Activated naive CD4-positive, alpha-beta T cell (primary cell): Measurements from ENCODE around the gene CADPS2.

Experiments
- DNase-seq, 4 experiments: peaks; one replicate each; lab custom pipeline; 2025; lab: John Stamatoyannopoulos, UW

CADPS2 gene

DNA sequence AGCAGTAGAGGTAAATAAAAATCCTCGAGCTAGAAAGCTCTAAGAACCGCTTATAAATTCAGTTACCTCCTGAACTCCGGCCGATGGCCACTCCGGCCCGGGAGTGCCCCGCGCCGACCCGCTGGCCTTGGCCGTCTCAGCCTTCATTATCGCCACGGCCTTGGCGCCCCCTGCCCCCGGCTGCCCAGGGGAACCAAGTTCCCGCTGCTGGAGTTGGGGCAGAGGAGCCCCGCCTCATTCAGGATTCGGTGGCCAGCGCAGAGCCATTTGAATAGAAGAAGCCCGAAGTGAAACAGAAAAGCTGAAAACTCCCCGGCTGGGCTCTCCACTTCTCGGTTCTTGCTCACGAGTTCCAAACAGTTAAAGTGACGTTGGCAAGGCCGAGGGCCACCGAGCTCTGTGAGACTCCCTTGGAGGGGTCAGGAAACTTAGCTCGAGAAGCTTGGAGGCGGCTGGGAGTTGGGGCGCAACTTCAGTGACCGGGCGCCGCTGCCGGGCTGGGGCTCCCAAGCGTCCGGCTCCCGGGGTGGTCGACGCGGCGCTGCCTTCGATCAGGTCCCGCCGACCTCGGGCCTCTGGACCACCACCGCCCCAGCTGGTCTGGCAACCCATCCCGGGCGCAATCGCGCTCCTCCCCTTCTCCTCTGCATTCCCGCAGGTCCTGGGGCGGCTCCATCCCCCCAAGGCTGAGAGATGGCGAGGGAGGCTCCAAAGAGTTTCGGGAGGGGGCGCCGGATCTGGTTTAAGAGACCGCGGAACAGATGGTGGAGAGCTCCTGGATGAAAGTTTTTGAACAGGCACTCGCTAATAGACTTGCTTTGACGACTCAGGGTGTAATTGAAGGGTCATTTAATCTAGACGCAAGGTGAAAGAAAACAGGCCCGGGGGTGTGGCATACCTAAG is 575.9 kb downstream of the CADPS2 start:
- DNase-seq, result no peak

DNA sequence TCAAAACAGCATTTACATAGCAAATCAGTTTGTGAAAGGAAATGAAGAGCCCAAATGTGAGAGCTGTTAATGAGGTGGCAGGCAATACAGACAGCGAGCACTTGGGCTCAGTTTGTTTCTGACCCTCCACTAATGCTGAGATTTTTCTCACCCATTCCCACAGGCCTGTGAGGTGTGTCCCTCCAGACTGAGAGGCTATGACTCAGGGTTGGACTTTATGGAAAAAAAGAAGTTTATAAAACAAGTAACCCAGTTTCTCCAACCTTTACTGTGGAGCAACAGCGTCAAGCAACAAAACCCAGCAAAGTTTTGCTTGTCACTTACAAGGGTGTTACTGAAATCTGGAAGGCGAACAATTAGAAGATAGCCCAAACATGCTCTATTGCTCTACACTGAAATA is 576.8 kb downstream of the CADPS2 start:
- no peak for DNase-seq

DNA sequence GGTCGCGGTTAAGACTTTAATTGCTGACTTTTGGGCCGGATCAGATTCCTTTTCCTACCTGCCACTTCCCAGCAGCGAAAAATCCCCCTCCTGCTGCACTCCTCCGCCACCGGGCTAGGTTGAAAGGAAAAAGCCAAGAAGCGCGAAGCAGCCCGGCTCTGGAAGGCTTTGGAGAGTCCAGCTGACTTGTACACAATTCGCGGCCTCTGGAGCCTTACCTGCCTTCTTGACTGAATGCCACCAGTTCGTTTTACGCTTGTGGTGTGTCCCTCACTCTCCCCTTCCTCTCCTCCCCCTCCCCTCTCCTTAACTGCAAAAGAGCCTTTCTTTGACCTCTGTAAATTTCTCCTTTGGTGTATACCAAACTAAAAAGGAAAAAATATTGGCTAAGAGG is 579.0 kb downstream of the CADPS2 start:
- no peak for DNase-seq

DNA sequence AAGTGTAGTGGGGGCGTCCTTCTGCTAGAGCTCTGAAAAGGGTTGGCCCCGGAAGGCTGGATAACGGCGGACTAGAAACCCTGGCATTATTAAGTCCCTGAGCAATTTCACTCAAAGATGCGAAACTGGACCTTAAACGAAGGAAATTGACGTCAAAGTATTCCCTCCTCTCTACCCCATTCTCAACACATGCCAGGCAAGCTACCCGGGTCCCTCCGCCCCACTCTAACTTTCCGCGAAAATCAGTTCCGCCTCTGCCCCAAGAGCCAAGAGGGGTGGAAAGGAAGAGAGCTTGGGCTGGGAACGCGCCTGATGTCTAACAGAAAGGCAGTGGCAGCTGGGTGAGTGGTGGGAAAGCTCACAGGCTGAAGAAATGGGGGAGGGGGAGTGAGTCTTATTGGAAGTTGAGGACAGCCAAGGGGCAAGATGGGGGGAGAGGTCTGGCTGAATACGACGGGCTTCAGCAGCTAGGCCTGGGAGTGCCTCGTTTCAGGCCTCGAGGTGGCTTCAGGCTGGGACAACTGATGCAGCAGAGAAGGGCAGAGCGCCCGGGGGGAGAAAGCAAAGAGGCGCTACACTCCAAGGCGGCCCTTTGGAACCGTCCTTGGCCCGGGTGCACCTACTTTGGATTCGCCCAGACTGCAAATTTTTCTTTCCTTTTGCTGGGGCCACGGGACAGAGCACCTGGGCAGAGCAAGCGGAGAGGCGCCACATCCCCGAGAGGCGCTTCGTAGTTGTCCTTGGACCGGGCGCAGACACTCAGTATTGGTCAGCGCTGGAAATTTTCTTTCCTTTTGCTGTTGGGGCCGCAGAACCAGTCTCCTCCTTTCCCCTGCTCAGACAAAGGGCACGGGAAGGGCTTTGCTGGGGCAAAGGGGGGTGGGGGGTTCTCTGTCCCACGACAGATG is 579.7 kb downstream of the CADPS2 start:
- no peak for DNase-seq

DNA sequence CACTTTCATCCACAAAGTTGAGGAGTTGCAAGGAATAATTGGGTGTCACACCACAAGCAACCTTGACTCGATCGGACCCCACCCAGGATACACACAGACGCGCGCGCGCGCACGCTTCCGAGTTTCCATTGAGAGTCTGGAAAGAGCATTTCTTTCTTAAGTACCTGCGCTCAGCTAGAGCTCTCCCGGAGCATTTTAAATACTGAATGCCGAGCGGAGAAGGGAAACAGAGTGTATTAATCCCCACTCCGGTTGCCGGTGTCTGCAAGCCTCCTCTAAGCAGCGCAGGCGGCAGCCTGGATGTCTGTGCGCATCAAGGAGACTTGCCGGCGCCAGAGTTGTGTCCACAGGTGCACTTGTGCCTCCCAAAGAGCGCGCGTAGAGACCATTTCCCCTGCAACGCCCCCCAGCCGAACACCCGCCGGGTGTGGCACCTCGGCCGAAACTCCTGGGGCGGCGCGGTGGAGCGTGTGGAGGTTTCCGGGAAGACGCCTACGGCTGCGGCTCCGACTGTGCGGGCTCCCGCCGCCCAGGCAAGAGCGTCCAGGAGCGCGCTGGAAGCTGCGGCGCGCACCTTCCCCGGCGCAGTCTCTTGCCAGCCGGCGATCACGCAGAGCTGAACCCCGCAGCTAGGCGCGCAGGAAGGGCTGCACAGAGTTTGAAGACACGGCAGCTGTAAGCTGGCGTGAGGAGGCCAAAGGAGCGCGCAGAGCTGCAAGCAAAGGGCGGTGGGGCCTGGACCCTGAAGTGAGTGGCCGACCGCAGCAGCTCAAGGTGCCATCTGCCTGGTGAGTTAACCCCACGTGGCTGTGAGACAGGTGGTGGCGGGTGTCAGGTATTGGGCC is 580.6 kb downstream of the CADPS2 start:
- no peak for DNase-seq

DNA sequence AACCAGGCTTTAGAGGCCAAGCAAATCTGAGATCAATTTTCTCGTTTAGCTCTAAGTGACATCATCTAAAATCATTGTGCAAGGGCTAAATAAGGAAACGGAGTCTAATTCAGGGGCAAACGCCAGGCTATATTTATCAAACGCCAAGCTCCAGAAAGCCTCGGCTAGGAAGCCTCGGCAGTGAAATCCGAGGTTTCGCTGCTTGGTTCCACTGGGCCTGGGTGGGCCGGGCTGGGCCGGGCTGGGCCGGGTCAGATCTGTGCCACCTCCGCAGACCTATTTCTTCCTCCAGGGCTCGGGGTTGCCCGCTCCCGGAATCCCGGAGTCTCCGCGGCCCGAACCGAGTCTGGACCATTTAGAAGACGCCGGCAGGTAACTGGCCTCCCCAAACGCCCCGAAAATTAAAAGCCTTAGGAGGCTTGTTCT is 581.3 kb downstream of the CADPS2 start:
- DNase-seq, result no peak

DNA sequence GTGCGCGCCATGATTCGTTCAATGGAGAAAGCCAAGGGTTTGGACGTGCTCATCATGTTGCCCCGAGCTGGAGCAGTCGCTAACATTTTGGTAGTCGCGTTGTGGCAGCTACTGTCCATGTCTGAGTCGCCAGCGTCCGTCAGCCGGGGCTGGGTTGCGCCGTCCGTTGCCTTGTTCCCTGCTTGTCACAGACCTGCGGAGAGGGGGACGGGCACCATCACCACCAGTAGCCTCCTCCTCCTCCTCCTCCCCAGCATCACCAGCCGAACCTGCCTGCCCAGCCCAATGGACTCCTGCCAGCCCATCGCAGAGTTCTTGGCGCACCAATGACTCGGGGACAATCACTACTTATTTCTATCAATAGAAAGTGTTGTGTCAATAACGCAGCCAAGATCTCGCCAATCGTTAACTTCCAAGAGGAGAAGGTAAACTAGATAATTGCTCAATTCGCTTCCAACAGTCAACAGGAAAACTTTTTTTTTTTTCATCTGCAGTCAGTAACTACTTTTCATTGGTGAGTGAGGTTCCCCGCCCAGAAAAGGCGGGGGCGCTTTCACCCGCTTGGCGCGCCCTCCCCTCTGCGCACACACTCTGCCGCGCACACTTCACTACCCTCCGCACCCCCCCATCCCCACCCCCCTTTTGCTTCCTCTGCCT is 581.8 kb downstream of the CADPS2 start, which contains the start of gene FEZF1:
Gene FEZF1 (minus strand): TSS at position 432 of the 657 bp plus-strand sequence. CDS start 313 bp downstream, at position 119.
- no peak for DNase-seq

DNA sequence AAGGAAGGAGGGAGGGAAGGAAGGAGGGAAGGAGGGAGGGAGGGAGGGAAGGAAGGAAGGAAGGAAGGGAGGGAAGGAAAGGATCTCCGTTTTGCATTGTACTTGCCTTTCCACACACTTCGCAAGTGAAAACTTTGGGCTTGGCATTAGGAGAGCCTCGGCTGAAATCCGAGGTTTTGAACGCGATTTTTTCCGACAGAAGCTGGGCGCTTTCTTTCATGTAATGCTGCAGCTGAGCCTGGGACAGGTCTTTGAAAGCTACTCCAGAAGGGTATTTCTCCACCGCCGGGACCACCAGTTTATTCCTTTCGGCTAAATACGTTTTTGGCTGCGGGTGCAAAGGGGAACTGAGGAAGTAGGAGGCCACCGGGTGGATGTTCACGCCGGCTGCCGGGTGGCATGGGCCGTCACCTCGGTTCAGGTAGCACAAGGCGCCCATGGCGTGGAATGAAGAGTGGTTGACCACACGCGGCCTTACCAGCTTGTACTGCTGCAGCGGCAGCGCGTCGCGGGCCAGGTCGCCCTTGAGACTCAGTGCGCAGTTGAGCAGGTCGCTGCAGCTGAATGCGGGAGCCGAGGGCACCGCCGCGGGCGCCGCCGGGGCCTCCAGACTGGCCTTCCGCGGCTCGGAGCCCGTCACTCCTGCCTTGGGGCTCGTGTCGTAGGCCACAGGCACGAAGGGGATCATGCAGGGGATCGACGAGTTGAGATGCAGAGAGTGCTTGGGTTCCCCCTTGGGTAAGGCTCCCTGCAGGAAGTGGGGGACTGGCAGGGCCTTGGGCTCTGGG is 582.5 kb downstream of the CADPS2 start:
- no peak for DNase-seq

DNA sequence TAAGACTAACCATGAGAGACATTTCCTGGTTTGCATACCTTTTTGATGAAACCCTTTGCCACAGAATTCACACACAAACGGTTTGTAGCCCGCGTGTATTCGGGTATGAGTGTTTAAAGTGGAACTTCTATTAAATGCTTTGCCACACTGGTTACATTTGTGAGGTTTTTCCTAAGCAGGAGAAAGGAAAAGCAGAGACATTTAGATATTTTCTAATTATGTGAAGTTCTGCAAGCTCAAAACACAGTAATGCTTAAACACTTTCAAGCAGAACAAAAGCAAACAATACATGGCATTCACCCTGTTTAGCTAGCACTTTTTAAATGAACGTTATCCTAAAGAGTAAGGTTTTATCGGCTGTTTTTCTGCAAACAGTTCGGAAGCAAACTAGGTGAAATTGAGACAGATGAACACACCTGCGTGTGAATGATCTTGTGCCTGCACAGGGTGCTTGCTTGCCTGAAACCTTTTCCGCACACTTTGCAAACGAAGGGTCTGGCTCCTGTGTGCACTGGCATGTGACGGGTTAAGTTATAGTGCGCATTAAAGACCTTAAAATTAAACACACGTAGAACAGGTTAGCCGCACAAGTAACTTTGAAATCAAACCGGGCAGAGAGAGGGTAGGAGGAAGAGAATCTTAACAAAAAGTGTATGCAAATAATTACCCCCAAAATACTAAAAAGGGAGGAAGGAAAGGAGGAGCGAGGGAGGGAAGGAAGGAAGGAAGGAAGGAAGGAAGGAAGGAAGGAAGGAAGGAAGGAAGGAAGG is 583.3 kb downstream of the CADPS2 start:
- DNase-seq, result no peak

DNA sequence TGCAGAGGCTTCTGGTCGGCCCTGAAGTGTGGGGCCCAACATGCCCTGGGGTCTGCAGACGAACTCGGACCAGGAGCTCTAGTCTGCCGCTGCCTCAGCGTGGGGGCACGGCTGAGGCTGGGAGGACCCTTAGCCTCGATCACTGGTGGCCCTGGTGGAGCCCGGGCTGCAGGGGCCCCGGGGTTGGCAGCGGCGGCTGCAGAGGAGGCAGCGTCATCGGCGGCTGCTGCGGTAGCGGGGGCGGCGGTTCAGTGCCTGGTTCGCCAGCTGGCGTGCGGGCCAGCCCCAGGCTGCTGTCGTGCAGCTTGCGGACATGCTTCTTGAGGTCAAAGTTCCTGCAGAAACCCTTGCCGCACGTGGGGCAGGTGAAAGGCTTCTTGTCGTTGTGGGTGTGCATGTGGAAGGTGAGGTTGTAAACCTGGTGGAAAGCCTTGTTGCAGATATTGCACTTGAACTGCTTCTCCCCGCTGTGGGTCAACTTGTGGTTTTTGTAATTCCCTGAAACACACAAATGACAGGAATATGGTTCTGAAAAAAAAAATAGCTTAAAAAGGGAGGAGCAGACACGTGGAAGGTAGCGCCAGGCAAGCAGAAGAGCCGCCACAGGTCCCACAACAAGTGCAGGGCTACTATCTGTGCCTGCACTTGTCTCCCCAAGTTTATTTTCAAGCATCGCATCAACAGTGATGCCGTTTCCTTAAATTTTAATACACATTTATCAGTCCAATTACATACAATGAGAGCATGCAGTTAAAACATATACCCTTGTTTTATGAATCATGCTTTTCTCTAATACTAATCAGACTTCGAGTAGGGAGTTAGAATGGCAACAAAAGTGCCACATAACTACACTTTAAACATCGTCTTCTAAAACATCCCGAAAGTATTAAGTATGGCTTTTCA is 584.2 kb downstream of the CADPS2 start:
- DNase-seq, result no peak

DNA sequence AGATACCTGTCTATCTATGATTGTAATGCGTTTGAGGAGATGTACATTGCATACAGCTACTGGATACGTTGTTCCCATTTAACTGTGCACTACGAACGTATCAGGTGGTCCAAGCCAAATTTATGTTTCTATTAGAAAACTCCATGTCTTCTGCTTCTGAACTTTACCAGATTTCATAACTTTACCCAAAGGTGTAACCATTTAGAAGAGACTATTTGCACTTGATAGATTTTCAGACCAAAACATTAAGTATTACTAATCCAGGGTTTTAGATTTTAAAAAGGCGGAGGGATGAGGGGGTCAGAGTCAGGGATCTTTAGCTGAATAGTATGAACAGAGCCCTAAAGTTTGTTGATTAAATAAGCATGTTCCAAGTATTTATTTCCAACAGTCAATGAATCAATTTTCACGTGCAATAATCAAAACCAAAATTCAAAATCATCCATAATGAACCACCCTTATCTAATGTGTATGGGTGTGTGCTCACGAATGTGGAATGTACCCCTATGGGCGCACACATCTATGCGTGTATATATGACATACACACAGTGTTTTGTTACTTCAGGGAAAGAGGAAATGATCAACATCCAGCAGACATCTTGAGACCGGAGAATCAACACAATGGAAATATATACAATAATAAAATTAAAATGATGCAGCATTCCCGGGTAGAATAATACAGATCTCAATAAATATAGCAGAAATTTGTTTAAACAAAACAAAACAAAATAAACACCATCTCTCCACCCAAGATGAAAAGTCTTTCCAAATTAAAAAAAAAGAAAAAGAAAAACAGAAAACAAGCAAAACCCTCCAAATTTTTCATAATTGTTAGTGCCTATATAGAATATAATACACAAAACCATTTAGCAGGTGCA is 585.1 kb downstream of the CADPS2 start:
- no peak for DNase-seq

DNA sequence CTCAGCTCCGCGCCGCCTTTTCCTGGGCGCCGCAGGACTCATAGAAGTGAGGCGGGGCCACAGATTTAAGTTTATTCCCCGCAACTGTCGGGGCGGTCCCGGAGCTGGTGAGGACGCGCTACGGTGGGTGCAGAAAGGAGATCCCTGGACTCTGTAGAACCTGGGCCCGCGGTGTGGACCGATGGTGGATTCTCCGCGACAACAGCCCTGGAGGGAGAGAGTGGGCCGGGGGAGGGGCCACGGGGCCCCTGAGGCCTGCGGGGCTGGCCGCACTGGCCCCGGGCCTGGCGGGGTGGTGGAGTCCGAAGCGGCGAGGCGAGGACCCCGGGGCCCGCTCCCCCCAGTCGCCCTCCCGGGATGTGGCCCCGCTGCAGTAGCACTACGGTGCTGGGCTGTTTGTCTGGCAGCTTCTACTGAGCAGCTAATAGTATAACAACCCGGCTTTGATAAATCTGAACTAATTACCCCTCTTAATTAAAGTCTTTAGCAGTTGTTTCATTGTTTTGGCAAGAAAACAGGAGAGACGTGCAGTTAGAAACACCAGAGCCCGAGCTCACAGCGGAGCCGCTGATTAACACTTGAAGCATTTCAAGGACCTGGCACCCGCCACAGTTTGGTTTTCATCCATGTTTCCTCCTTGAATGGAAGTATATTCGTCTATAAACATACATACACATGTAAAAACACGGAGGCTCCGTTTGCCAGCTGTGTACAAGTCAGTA is 585.9 kb downstream of the CADPS2 start:
- no peak for DNase-seq

DNA sequence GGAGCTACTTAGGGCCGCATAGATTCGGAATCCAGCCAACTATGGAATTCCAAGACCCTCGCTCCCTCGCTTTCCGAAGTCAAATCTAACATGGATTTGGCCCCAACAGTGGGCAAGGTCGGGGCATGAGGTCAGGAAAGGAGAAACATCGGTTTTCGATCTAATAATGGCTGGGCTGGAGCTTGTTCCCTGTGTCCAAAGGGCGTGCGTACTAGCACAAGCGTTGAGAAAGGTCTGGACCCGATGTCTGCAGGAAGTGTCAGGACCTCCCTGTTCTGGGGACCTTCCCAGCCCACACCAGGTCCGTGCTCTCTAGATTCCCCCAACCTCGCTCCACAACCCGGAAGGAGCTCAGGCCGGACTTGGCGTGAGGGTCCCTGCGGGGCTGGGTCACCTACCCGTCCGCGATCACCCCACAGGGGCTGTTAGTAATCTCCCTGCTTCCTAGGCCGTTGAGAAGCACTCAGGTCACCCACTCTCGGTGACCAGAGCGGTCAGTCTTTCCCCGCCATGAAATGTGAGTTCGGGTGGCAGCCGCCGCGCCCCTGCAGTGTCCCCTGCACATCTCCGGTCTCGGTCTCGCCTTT is 586.5 kb downstream of the CADPS2 start:
- DNase-seq, result no peak

DNA sequence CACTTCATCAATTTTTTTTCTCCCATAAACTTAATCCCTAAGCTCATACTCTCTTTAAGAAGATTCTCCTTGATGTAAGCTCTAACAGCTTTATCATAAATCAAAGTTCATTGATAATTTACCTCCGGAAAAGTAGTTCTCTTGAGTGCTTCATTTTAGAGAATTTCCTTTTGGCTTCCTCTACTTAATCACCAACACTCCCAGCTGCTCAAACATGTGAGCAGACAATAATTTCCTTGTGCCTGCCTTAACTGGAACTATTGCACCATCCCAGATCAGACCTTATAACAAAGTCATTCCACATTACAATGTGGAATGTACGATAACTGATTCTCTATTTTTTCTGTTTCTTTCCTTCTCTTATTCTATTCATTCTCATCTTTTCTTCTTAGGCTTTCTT is 587.6 kb downstream of the CADPS2 start:
- no peak for DNase-seq

DNA sequence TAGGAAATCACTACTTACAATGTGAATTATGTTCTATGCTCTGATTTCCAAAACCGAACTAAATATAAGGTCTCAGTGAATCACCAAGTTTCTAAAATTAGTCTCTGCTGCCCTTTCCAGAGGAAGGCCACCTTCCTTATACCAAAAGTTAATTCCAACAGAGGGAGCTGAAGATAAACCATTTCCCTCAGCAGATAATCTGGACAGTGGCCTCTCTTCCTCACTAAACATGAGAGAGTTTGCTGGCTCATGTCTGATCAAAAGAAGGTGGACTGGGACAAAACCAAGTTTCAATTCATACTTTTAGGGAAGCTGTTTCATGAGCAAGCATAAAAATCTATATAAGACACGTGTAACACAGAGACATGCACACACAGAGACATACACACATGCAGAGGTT is 588.1 kb downstream of the CADPS2 start:
- DNase-seq, result no peak

DNA sequence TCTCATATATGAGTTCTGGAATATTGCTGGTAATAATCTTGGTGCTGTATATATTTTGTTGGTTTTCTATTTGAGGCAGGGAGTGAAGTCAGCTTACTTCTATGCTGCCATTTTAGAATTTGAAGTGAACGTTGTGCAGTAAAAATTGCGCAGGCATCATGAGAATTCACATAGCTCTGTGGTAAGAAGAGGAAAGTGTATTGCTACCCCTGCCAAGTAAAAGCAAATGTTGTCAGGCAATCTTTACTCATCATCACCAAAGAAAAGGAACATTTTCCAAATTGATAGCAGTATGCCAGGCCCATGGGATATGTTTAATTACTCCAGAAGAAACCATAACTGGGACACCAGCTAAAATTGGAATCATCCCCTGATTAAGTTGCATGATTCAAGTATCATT is 595.1 kb downstream of the CADPS2 start:
- DNase-seq, result no peak

DNA sequence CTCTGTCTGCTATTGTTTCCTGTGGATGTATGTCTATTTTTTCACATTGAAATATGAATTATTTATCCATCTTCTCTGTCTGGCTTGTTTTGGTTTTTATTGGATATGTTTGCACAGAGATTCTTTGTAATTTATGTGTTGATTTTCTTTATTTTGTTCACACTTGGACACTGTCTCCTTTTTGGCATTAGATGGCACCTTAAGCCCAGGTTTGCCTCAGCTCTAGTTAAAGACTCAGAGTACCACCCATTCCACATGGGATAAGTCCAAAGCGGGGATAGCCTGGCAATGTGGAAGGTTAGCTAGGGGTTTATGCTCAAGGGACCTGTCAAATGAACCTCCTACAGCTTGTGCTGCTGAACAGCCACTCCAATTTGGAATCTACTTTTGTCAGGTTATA is 595.8 kb downstream of the CADPS2 start:
- no peak for DNase-seq
